Bone marrow (tissue), 2 donors: Measurements from ENCODE around the gene DLX4.

Source experiments
- DNase-seq, 2 donors: peaks; one replicate each; lab custom pipeline; 2025; lab: John Stamatoyannopoulos, UW

Gene DLX4

DNA sequence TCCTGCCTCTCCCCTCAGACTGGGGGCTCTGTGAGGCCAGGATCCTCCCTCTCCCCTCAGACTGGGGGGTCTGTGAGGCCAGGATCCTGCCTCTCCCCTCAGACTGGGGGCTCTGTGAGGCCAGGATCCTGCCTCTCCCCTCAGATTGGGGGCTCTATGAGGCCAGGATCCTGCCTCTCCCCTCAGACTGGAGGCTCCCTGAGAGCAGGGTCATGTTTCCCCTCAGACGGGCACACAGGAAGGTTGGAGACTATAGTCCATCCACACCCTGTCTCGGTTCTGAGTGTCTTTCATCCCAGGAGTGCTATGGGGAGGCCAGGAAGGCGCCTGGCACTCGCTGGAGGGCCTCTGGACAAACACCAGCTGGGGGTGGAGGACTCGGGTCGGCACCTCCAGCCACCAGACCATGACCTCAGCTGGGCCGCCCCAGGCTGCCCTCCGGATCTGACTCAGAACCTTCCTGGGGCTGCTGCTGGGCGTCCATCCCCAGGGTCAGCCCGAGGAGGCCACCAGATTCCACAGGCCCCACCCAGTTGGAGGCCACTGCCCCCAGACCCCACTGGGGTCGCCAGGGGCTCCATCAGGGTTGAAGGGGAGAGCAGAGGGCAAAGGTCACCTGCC lies 21.9 kb upstream of the DLX4 start:
- no peak for DNase-seq

DNA sequence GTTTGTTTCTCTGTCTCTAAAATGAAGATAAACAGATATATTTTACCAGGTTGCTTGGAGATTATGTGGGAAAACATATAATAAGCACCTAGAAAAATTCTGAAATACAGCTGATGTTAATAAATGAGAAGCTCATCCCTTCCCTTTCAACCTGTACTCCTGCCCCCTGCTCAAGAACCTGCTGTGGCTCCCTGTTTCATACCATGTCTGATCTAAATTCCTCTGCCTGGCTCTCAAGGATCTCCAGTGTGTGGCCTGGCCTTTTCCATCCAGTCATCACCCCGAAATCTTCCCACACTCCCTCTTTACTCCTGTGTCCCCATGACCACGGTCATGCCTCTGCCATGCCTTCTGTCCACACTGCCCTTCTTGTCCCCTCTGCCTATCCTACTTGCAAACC lies 19.4 kb upstream of the DLX4 start:
- no peak for DNase-seq

DNA sequence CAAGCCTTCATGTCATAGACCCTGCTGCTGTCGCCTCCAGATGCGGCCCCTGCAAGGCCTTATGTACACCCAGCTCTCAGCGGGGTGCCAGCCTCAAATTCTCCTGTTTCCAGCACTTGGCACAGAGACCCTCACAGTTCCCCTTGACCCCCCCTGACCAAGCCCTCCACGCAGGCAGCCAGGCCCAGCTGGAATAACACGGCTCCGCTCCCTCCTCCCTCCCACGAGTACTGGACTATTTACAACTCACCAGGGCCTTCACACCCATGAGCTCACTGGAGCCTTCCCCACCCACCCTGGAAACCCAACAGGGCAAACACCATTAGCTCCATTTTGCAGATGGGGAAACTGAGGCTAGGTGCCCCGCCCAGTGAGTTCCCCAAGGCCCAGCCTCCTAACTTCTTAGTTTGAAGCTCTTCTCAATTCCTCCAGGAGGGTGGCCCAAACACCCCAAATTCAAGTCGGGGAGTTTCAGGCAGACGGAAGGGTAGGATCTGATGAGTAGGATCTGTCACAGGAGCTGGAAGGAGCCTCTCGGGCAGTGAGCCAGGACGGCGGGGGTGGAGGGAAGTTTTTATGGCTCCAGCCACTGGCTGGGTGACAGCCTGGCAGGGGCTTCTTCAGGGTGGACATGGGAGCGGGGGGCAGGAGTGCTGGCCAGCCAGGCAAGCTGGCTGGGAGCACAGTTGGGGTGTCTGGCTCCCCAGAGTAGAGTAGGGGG lies 17.5 kb upstream of the DLX4 start:
- DNase-seq = no peak

DNA sequence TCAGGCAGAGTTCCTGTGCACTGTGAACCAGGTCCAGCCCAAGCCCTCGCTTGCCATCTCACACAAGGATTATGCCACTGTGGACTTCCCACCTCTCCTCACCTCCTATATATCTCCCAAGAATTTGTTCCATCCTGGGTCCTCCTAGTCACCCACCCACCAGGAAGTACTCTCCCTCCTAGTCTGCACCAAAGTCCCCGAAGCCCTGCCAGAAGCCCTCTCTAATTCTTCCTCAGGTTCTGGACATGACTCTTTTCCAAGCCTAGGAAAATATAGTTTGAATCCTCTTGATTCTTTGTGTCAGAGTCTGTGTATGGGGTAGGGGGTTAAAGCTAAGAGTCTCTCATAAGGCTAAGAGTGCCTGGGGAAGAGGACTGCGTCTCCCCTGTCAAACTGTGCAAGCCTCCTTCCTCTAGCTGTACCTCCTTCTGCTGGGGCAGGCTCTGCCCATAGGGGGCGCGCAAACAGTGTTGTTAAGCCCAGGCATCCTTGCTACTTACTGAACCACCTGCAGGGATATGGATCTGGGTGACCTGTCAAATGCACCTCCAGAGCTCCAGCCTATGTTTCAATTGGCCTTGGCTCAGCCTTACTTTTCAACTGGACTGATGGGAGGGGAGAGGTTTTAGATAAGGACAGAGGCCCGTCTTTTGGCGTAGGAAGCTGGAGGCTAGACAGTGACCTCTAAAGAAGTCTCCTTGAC lies 16.6 kb upstream of the DLX4 start:
- DNase-seq = peak; percentile 23 to 47

DNA sequence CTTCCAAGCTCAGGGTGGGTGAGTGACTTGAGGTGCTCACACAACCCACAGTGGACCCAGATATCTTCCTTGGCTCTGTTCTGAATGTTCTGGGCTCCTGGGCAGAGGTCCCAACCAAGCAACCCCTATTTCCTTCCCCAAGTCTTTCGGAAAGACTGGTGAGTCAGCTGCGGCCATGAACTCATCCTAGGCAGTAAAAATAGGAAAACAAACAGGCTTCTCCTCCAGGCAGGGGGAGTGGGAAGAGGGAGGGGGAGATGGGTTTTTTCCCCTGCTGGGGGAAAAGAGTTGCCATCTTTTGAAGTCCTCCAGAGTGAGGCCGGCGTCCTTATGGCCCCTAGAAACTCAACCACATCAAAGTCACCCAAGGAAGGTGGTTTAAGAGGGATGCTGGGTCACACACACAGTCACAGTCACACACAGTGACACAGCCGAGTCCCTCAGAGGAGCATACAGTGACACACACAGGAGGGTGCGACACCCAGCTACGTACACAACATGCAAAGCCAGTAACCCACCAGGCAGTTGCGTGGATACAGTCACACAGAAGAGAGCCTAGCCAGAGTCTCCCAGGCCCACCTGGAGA lies 16.0 kb upstream of the DLX4 start:
- DNase-seq = no peak

DNA sequence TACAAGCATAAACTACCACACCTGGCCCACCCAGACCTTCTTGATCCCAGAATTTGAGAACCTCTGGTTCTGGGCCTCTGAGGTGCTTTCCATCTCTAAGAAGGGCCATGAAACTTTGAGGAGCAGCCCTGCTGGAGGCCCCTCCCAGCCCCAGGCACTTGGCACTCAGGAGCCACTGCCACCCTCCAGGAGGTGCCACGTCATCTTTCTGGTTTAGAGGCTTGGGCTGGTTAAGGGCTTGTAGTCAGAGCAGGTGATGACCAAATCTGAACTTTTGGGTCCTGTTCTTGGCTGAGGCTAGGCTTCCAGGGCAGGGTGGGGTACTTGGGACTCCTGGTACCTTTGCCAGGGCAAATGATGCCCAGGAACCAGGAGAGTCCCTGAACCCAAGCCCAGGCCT lies 13.8 kb upstream of the DLX4 start:
- DNase-seq = no peak

DNA sequence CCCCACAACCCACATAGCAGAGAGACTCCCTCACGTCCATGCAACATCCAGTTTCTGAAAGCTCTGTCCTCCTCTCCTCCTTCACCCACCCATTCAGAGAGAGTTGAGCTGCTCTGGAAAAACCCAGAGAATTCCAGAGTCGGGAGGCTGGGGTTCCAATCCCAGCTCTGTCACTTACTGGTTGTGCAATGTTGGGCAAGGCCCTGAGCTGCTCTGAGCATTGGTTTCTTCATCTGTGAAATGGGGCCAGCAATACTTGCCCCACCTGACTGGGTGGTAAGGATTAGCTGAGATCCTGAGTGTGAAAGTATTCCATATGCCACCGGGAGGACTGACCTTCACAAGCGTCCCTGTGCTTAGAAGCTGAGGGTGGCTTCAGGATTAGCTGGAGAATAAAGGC lies 12.2 kb upstream of the DLX4 start:
- no peak for DNase-seq

DNA sequence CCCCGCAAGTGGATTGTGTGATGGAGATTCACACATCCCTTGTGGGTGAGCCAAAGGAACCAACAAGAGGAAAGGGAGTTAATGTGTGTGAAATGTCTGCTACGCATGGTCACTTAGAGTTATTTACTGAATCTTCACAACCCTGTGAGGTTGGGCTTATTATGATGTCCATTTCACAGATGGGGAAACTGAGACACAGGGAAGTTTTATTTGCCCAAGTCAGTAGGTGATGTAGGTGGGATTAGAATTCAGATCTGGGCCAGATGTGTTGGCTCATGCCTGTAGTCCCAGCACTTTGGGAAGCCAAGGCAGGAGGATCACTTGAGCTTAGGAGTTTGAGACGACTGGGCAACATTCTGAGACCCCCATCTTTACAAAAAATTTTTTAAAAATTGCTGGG lies 11.6 kb upstream of the DLX4 start:
- no peak for DNase-seq

DNA sequence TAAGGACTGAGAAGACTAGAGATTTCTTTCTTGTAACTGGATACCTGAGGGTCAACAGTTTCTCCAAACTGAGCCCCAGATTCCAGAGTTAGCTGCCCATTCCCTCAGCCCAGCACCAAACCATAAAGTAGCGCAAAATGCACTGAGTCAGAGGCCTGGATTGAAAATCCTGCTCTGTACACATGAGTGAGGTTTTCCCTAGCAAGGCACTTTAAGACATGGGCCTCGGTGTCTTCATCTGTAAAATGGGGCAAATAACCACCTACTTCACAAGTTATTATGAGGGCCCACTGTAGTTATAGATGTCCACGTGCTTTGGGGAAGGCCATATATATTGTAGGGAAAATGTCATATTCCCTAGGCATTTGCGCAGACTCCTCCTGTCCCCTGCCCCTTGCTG lies 10.3 kb upstream of the DLX4 start:
- DNase-seq = no peak

DNA sequence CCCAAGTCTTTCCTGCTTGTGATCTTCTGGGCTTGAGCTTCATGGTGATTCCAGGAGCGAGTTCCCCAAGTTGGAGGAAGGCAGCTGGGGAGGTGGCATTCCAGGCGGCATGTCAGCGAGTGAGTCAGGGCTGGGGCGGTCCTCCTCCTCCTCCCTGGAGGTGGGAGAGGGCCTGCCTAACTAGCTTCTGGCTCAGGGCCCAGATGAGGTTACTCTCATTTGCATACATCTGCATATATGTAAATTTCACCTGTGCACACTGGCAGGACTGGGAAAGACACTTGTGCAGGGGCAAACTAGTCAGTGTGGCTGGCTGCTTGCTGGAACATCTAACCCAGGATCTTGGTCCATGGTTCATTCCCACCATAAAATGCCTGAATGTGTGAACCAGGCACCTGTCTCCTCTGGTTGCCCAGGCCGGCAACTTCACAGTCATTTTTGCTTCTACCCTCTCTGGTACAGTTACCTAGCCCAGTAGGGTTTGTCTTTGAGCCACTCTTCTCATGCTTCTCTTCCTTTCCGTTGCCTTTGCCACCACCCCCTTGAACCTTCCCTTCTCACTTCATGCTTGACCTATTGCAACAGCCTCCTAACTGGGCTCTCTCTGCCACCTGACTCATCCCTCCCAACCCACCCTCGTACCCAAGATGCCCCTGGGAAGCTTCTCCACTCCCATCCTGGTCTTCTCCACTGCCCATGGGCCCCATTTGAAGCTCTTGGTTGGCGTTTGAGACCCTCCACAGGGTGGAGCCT lies 9.6 kb upstream of the DLX4 start:
- DNase-seq = no peak

DNA sequence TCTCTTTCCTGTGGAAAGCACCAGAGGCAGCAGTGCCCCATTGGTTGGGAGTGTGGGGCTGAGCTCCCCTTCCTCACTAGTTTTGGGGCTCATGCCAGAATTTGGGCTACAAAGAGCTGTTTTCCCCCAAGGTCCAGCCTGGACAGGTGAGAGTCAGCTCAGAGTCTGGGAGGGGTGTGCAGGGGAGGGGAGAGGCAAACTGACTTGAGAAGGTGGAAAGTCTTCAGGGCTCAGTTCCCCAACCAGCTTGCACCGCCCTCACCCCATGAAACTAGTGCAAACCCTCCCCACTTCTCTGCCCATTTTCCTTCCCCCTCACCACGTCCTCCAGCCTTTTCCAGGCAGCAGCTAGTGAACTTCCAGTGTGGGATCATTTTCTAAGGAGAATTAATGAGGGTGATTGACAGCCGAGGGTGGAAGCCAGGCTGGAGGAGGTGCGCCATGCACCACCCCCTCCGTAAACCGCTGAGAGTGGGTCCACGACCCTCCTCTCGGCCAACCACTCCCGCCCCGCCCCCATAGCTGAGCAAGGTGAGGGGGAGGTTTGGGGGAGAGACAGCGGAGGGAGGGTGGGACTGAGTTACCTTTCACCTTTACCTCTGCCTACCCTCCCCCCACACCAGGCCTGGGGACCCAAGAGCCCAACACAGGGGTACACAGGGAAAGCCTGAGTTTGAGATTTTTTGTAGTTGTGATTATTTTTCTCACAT lies 6.2 kb upstream of the DLX4 start:
- no peak for DNase-seq

DNA sequence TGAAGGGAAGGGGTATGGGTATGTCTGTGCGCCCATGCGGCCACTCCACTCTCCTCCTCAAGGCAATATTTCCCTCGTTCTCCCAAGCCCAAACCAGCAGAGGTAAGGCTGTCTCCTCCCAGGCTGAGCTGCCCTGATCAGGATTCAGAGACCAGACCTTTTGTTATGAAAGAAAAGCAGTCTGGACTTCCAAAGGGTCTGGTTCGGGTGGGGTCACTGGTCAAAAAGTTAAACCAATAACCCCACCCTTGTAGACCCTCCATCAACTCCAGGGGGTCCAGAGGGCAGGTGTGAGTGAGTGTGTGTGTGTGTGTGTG lies 5.7 kb upstream of the DLX4 start:
- no peak for DNase-seq

DNA sequence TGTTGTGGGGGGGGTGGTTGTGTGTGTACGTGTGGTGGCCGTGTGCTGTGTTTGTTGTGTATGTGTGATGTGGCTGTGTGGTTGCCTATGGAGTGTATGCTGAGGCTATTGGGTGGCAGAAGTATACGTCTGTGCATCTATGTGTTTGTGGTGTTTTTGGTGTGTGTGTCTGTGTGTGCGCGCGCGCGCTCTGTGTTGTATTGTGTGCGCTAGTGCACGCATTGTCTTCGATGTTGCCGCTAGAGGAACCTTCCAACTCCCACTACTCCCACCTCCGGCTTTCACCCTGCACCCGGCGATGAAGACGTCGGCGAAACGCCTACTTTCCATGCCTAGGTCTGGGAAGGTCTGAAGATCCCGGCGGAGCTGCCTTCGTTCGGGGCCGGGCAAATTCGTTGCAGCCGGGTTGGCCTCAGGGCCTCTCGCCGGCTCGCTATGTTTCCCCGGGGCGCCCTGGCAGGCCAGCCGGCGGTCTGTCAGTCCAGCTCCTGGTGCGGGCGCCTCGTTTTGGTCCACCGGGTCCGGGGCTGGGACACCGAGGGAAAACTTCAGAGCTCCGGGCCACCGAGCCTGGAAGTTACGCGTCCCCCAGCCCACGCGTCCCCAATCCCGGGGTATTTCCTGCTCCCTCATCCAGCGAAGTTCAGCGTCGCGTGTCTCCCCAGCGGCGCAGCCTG lies 5.2 kb upstream of the DLX4 start:
- DNase-seq = no peak

DNA sequence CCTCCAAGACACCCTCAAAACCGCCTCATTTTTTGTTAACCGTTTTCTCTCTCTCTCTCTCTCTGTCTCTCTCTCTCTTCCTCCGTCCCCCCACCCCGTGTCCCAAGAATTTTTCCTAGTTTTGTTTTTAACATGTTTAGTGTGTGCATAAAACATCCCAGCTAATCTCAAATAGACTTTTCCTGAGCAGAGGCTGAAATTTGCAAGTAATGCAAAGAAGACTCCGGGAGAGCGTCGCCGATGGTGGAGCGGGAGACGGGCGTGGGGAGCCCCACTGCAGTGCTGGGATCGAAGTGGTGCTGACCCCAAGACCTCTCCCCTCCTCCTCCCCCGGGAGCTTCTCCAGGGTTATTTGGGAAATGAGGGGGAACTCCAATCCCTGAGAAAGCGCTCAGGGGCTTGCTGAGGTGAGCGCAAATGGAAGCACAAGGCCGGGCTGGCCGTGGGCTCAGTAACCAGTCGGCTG lies 4.7 kb upstream of the DLX4 start:
- DNase-seq = no peak

DNA sequence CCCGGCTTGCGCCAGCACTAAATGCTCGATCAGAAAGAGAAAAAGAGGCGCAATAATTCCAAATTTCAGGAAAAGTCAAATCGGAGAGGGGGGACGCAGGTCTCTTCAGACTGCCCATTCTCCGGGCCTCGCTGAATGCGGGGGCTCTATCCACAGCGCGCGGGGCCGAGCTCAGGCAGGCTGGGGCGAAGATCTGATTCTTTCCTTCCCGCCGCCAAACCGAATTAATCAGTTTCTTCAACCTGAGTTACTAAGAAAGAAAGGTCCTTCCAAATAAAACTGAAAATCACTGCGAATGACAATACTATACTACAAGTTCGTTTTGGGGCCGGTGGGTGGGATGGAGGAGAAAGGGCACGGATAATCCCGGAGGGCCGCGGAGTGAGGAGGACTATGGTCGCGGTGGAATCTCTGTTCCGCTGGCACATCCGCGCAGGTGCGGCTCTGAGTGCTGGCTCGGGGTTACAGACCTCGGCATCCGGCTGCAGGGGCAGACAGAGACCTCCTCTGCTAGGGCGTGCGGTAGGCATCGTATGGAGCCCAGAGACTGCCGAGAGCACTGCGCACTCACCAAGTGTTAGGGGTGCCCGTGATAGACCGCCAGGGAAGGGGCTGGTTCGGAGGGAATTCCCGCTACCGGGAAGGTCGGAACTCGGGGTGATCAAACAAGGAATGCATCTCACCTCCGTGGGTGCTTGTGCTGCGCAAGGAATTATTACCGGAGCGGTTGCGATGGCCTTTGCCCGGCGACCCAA lies 4.0 kb upstream of the DLX4 start:
- no peak for DNase-seq

DNA sequence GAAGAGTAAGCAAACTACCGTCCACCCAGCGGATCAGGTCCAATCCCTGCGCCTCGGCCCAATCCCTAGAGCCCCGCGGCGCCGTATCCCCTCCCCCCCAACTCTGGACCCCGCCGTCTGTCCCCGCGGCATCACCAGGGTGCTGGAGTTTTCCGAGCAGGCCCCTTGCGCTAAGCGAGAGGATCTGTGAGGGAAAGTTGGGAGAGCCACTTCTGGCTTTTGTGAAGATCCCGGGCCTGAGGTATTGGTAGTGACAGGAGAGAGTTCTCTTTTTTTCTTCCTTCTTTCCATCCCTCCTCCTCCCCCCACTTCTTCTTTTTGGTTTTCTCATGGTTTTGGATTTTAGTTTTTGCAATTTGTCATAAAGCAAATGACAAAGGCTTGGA lies 3.5 kb upstream of the DLX4 start:
- DNase-seq = no peak

DNA sequence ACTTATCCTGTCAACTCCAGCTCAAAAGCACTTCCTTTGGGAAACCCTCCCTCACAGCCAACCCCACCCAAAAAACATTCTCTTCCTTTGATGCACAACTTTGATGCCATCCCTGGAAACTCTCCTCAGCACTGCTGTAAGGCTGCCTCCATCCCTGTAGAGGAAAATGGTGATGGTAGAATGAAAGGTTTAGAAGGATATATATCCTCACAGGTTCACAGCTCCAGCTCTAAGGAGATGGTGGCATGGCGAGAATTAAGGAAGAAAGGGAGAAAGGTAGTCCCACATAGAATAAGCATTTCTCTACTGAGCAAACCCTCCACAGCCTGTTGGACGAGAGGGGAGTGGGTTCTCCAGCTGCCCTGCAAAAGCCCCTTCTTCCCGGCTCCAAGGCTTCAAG lies 2.2 kb upstream of the DLX4 start:
- no peak for DNase-seq

DNA sequence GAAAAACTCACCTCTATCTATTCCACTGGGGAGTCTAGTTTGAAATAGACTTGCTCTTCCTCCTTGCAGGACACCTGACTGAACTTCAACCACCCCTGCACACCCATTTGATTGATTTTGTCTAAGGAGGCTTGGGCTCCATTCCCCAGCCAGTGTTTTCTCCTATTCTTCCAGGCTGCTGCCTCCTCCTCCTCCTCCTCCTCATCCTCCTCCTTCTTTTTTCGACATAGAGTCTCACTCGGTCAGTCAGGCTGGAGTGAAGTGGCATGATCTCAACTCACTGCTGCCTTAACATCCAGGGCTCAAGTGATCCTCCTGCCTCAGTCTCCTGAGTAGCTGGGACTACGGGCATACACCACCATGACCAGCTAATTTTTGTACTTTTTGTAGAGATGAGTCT lies 1.8 kb upstream of the DLX4 start:
- no peak for DNase-seq

DNA sequence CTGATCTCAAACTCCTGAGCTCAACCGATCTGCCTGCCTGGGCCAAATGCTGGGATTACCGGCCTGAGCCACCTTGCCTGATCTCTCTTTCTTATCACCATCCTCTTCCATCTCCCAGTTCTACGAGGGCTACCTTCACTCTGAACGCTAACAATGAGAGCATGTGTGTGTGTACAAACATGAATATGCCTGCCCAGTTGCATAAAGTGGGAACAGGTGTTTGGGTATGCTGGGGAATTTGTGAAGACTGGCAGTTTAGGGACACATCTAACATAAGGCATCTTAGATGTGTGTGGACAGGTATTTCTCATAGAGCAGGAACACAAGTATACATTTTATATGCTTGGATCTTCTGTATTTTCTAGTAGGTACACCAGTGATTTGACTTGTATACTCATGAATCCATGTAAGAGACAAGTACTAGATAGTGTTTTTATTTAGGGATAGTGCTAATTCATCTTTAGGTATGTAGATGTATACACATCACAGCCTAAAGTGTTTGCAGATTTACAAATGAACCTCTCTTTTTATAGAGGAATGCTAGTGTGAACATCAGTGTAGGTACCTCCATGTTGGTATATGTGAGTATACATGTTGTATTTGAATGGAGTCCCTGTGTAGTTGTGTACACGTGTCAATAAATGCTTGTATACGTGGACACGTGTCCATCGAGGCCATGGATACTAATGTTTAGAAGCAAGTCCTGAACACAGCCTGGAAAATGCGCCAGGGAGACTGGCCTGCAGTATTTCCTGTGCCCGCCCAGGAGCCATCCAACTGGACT lies 1.2 kb upstream of the DLX4 start:
- DNase-seq = no peak
